Activated T-cell treated with anti-CD3 and anti-CD28 coated beads, Interleukin-2, amount 50 U/mL, for 24 hours (primary cell): ENCODE data around the gene TOM1.

Experiments used
- DNase-seq: peaks from one replicate; pipeline ENCODE4 v3.0.0-alpha.2; 2020
- H3K27ac Mint-ChIP-seq: 2 replicates; pipeline ENCODE4 v1.8.0; 2020; ENCODE audit warnings: mild to moderate bottlenecking, mixed read lengths
- H3K27me3 Mint-ChIP-seq: 2 replicates; pipeline ENCODE4 v1.8.0; 2020; ENCODE audit warnings: mixed read lengths
- H3K36me3 Mint-ChIP-seq: 2 replicates; pipeline ENCODE4 v1.8.0; 2020; ENCODE audit warnings: low read depth, mixed read lengths
- H3K4me1 Mint-ChIP-seq: 2 replicates; pipeline ENCODE4 v1.8.0; 2020; ENCODE audit warnings: low read depth, mixed read lengths
- H3K4me3 Mint-ChIP-seq: 2 replicates; pipeline ENCODE4 v1.8.0; 2020; ENCODE audit warnings: mild to moderate bottlenecking, moderate library complexity, mixed read lengths
- H3K9me3 Mint-ChIP-seq: 2 replicates; pipeline ENCODE4 v1.8.0; 2020; ENCODE audit warnings: mixed read lengths

TOM1 gene

DNA sequence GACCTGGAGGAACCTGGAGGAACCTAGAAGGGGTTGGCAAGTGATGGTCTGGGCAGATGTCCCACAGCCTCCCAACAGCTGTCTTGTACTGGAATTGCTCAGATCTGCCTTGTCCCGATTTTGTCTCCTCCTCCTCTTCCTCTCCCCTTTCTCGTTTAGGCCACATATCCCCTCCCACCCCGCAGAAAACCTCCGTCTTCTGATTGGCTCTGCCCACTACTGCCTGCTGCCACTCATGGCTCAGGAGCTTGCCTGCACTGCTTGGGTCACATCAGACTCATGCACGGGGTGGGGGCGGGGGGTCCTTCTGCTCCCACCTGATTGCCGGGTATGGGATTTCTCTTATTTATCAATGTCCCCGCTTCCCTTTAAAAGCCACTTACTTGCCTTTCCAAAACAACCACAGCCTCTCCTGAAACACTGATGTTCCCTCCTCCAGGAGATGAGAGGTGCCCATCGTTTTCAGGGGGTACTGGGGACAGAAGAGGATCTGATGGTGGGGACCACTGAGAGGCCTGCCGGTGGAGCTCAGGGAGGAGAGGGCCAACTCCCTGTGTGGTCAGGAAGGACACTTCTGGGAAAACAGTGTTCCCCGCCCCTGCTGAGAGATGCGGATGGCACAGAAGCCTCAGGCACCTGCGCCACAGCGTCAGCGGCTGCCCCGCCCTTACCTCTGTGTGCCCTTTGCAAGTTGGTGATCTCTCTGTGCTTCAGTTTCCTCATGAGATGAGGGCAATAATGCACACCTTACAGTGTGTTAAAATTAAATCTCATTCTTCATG is 14.7 kb downstream of the TOM1 start:
- no peak overlapping the region for H3K4me3 Mint-ChIP-seq
- no peaks in the 10 kb centered on the region for H3K9me3 Mint-ChIP-seq
- DNase-seq = peak; percentile 18
- H3K27ac Mint-ChIP-seq = peak overlapping the region; percentile 68
- peaks cover 18% of the 10 kb centered on the region for H3K36me3 Mint-ChIP-seq
- peaks cover 61% of the 10 kb centered on the region for H3K4me1 Mint-ChIP-seq
- no peaks in the 10 kb centered on the region for H3K27me3 Mint-ChIP-seq

GRCh38 chr22:35315141-35315854 is 15.6 kb downstream of the TOM1 start:
- no peak overlapping the region for H3K27ac Mint-ChIP-seq
- H3K36me3 Mint-ChIP-seq = peaks cover 19% of the 10 kb centered on the region
- no peaks in the 10 kb centered on the region for H3K9me3 Mint-ChIP-seq
- H3K27me3 Mint-ChIP-seq = no peaks in the 10 kb centered on the region
- no peak overlapping the region for H3K4me3 Mint-ChIP-seq
- peak; percentile 23 for DNase-seq
- peaks cover 53% of the 10 kb centered on the region for H3K4me1 Mint-ChIP-seq

DNA sequence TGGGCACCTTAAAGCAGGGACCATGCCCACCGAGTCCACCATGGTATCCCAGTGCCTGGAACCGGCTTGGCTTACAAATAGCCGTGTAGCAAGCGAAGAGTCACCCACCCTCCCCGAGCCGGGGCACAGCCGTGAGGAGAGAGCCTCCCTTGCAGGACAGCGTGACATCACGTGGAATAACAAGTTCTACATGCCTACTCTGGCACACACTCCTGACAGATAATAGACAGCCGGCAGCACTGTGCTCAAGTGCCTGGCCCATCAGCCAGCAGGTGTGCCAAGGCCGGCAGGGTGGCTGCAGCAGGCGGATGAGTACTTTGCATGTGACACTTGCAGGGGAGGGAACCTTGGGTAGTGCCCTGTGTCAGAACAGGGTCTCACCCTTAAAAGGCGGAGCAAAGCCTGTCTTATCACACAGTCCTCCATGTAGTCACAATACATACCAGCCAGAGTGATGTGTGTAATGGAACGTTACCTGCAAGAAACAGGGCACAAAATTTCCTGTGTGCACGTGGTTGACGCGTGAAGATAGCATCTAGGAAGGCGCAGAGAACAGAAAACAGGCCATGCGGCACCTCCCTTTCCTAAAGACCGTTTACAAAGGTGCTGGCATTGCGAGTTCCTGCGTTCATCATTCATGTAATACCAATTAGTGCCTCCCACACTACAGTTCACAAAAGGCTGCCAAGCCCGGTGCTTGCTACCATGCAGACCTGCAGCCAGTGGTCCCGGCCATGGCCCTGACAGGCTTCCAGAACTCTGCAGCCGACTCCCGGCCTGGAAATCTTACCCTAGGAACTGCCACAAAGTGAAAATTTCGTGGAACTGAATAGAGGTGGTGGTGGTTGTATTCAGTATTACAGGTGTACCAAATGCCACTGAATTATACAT is 16.4 kb downstream of the TOM1 start:
- peaks cover 22% of the 10 kb centered on the region for H3K36me3 Mint-ChIP-seq
- no peaks in the 10 kb centered on the region for H3K9me3 Mint-ChIP-seq
- no peak overlapping the region for H3K27ac Mint-ChIP-seq
- H3K27me3 Mint-ChIP-seq = no peaks in the 10 kb centered on the region
- peaks cover 45% of the 10 kb centered on the region for H3K4me1 Mint-ChIP-seq
- H3K4me3 Mint-ChIP-seq = no peak overlapping the region
- peak; percentile 28 for DNase-seq

- DNase-seq = no peak
- Mint-ChIP-seq H3K4me3 (no peak overlapping the region), H3K27ac (no peak overlapping the region), H3K36me3 (peaks cover 26% of the 10 kb centered on the region), H3K9me3 (no peaks in the 10 kb centered on the region), H3K4me1 (peaks cover 39% of the 10 kb centered on the region), H3K27me3 (no peaks in the 10 kb centered on the region)
Measured at GRCh38 chr22:35316751-35317150, 17.1 kb downstream of the TOM1 start.

GRCh38 chr22:35317680-35318290 is 18.1 kb downstream of the TOM1 start:
- Mint-ChIP-seq H3K4me3 (no peak overlapping the region), H3K4me1 (peaks cover 31% of the 10 kb centered on the region), H3K27ac (no peak overlapping the region), H3K36me3 (peaks cover 35% of the 10 kb centered on the region), H3K27me3 (no peaks in the 10 kb centered on the region), H3K9me3 (no peaks in the 10 kb centered on the region)
- DNase-seq = no peak

- no peaks in the 10 kb centered on the region for H3K9me3 Mint-ChIP-seq
- H3K4me1 Mint-ChIP-seq = peaks cover 25% of the 10 kb centered on the region
- H3K4me3 Mint-ChIP-seq = no peak overlapping the region
- no peak overlapping the region for H3K27ac Mint-ChIP-seq
- no peak for DNase-seq
- peaks cover 42% of the 10 kb centered on the region for H3K36me3 Mint-ChIP-seq
- no peaks in the 10 kb centered on the region for H3K27me3 Mint-ChIP-seq
Measured at GRCh38 chr22:35318346-35319215, 18.9 kb downstream of the TOM1 start.

DNA sequence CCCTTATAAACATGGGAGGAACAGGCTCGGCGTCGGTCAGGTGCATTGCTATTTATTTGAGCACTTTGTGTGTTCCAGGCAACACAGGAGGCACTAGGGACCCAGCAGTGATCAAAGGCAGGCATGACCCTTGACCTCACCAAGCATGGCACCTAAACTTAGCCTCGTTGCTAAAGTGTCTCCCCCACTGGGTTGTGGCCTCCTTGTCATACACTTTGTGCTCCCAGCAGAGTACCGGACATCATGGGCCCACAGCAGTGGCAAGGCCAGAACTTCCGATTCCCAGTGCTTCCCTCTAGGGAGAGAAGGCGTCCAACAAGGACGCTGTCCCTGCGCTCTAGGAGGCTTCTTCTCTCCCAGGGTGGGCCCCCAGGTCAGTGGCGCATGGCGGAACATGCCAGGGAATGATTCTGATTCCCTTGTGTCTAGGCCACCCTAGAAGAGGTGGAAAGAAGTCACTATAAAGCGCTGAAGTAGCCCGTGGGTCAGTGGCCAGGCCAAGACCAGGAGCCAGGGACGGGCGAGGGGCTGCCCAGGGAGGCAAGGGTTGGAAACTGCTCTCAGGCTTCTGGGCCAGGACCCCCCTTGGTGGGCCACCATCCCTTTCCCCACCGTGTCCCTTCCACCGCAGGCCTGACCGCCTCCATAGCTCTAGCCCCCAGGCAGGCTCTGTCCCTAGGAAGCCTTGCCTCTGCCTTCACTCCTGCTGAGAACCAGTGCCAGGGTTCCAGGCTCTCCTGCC is 19.7 kb downstream of the TOM1 start:
- Mint-ChIP-seq H3K9me3 (no peaks in the 10 kb centered on the region), H3K36me3 (peaks cover 51% of the 10 kb centered on the region), H3K4me3 (no peak overlapping the region), H3K27me3 (no peaks in the 10 kb centered on the region), H3K4me1 (peaks cover 18% of the 10 kb centered on the region), H3K27ac (no peak overlapping the region)
- DNase-seq = no peak

DNA sequence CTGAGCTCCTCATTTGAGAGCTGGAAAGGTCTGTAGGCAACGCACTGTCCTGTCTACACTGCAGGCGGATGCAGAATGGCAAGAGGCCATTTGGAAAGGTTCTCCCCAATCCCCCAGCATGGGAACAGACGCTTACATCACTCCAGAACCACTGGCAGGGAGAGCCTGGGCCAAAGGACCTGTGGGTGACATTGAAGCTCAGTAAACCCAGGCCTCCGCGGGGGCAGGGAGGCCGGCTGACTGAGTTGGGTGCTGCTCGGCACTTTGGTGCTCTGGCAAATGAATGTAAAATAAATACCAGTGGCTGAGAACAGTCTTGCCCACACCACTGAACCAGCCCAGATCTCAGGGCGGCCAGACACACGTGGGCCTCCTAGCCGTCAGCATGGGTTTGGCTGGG is 22.4 kb downstream of the TOM1 start:
- DNase-seq = no peak
- H3K27ac Mint-ChIP-seq = no peak overlapping the region
- H3K9me3 Mint-ChIP-seq = no peaks in the 10 kb centered on the region
- H3K27me3 Mint-ChIP-seq = no peaks in the 10 kb centered on the region
- H3K36me3 Mint-ChIP-seq = peaks cover 78% of the 10 kb centered on the region
- H3K4me1 Mint-ChIP-seq = no peaks in the 10 kb centered on the region
- no peak overlapping the region for H3K4me3 Mint-ChIP-seq

GRCh38 chr22:35322893-35323292 is 23.2 kb downstream of the TOM1 start:
- Mint-ChIP-seq H3K9me3 (no peaks in the 10 kb centered on the region), H3K4me3 (no peak overlapping the region), H3K36me3 (peaks cover 81% of the 10 kb centered on the region), H3K27me3 (no peaks in the 10 kb centered on the region), H3K27ac (peak overlapping the region; percentile 40), H3K4me1 (no peaks in the 10 kb centered on the region)
- no peak for DNase-seq

DNA sequence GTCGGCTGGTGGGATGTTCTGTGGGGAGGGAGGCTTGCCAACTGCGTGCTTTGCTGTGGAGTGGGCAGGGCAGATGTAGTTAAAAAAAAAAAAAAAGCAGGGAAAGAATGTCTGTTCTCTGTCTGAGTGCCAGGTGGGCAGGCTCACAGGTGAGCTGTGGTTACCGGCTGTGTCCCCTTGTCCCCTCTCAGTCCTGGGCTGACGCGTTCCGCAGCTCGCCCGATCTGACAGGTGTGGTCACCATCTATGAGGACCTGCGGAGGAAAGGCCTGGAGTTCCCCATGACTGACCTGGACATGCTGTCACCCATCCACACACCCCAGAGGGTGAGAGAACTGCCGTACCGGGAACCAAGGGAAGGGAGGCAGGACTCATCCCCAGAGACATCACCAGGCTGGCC is 23.6 kb downstream of the TOM1 start:
- Mint-ChIP-seq H3K4me3 (no peak overlapping the region), H3K4me1 (peaks cover 4% of the 10 kb centered on the region), H3K9me3 (no peaks in the 10 kb centered on the region), H3K27me3 (no peaks in the 10 kb centered on the region), H3K27ac (no peak overlapping the region), H3K36me3 (peaks cover 82% of the 10 kb centered on the region)
- DNase-seq = no peak

- Mint-ChIP-seq H3K4me1 (peaks cover 5% of the 10 kb centered on the region), H3K36me3 (peaks cover 80% of the 10 kb centered on the region), H3K27ac (no peak overlapping the region), H3K27me3 (no peaks in the 10 kb centered on the region), H3K9me3 (no peaks in the 10 kb centered on the region), H3K4me3 (no peak overlapping the region)
- DNase-seq = no peak
Measured at GRCh38 chr22:35324067-35324466, 24.4 kb downstream of the TOM1 start.

DNA sequence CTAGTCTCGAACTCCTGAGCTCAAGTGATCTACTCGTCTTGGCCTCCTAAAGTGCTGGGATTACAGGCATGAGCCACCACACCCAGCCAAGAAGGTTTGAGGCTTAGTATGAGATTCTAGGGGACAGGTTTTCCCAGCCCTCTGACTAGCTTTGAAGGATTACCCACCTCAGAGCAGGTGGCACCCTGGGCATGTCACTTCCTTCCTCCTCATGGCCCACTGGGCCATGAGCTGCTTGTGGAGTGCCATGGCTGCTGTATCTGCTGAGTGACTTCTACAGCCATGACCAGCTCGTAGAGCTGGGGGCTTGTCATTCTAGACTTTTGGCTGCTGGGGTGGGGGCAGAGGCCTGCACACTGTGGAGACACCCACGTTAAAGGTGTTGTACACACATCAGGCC is 25.1 kb downstream of the TOM1 start:
- H3K27me3 Mint-ChIP-seq = no peaks in the 10 kb centered on the region
- no peak overlapping the region for H3K4me3 Mint-ChIP-seq
- peaks cover 12% of the 10 kb centered on the region for H3K4me1 Mint-ChIP-seq
- peaks cover 80% of the 10 kb centered on the region for H3K36me3 Mint-ChIP-seq
- no peak for DNase-seq
- H3K9me3 Mint-ChIP-seq = no peaks in the 10 kb centered on the region
- no peak overlapping the region for H3K27ac Mint-ChIP-seq

DNA sequence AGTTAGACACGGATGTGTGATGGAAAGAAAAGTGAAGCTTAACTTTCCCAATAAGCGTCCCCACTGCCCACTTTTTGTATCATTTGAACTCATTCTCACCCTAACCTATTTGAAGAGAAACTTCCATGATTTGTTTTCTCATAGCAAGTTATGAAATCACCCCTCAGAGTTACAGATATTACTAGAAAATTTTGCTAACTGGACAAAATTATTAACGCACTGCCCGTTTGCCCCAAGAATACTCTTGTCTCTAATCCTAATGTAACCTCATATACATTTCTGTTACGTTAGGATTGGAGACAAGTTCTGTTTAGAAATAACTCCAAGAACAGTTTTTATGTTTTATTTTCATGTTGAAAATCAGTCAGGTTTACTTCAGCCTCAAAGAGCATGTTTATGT is 25.5 kb downstream of the TOM1 start:
- Mint-ChIP-seq H3K4me1 (peaks cover 16% of the 10 kb centered on the region), H3K27me3 (no peaks in the 10 kb centered on the region), H3K36me3 (peaks cover 81% of the 10 kb centered on the region), H3K4me3 (no peak overlapping the region), H3K9me3 (no peaks in the 10 kb centered on the region), H3K27ac (no peak overlapping the region)
- DNase-seq = no peak
